Muscle of leg (tissue), 16 donors: Measurements from ENCODE around the gene IGFL2. TPM values are rescaled to one million over a fixed set of nuclear protein-coding genes. Genes with fewer than 3 reads are reported as not detected.
"Not testable (repeated sequence)": the region's sequence is repeated elsewhere in the genome, so short reads cannot be mapped to it uniquely, and the experiment has no call there.

Experiments used
- DNase-seq: peaks from one replicate; pipeline ENCODE4 v3.0.0; 2013
- H3K27ac ChIP-seq: one replicate; pipeline ENCODE4 v1.5.1; 2013; ENCODE audit warnings: mild to moderate bottlenecking, low read length, control low read depth
- H3K27me3 ChIP-seq: one replicate; pipeline ENCODE4 v1.6.1; 2013; ENCODE audit warnings: low read length; ENCODE audit not compliant: control insufficient read depth, insufficient read depth
- H3K36me3 ChIP-seq: one replicate; pipeline ENCODE4 v1.6.1; 2013; ENCODE audit warnings: low read length; ENCODE audit not compliant: control insufficient read depth, insufficient read depth
- H3K4me1 ChIP-seq: one replicate; pipeline ENCODE4 v1.6.1; 2013; ENCODE audit warnings: low read length; ENCODE audit not compliant: control insufficient read depth, insufficient read depth
- H3K4me3 ChIP-seq: one replicate; pipeline ENCODE4 v1.5.1; 2013; ENCODE audit warnings: low read length, control low read depth
- H3K9me3 ChIP-seq: replicated peaks from 2 replicates; pipeline ENCODE4 v1.6.1; 2013; ENCODE audit warnings: low read depth, low read length; ENCODE audit not compliant: control insufficient read depth
- WGBS: methylation state at CpG from one replicate; pipeline ENCODE4 v1.1.5; 2013; ENCODE audit warnings: missing lambda C conversion rate; ENCODE audit not compliant: insufficient coverage; 5-methylcytosine and 5-hydroxymethylcytosine counted together
- long read RNA-seq, 11 donors: transcript quantifications; one replicate each; lab custom pipeline, GENCODE V29; 2026
- polyA plus RNA-seq, 8 donors: library from polyadenylated mRNA; unstranded; fragments of 120-200 nt; gene quantifications; one replicate each; pipeline versions ENCODE4 v1.2.1 to v1.2.3, GENCODE V29; 2013; ENCODE audit warnings: inconsistent platforms in 1 of 8, low replicate concordance in 1 of 8; ENCODE audit not compliant: insufficient read length in 8 of 8, insufficient read depth in 1 of 8
- total RNA-seq: library from RNA; stranded (reverse); fragments of 120-200 nt; gene quantifications from one replicate; pipeline ENCODE4 v1.2.4, GENCODE V29; 2013

IGFL2 gene
- 0.09 TPM for total RNA-seq
- polyA plus RNA-seq, result 10 to 100 TPM in 1 of 8 donors, under 1 TPM in 2, not detected in 5; 0.15 to 11.4 (median 0.51) TPM
- long read RNA-seq, donor 1, result 0 reads
- long read RNA-seq, donor 2, result 0 reads
- long read RNA-seq, donor 3, result 0 reads
- long read RNA-seq, donor 4, result 0 reads
- long read RNA-seq, donor 5, result 0 reads
- long read RNA-seq, donor 6, result 0 reads
- long read RNA-seq, donor 7, result 0 reads
- long read RNA-seq, donor 8, result 0 reads
- long read RNA-seq, donor 9, result 0 reads
- long read RNA-seq, donor 10, result 0 reads
- long read RNA-seq, donor 11, result 0 reads

- DNase-seq, result no peak
- H3K4me1 ChIP-seq, result no peaks in the 10 kb centered on the region
- no peak within 1 kb of the TSS for H3K27ac ChIP-seq
- H3K27me3 ChIP-seq, result peaks cover 9% of the 10 kb centered on the region
- H3K36me3 ChIP-seq, result no peaks in the 10 kb centered on the region
- no peaks in the 10 kb centered on the region for H3K9me3 ChIP-seq
- H3K4me3 ChIP-seq, result no peak within 1 kb of the TSS
- WGBS, result 77% methylated on average over 5 of the region's 6 CpGs
Observed at GRCh38 chr19:46147791-46148288, at the start of gene IGFL2. TSS of gene IGFL2 (plus strand) at chr19:46148238. CDS start at chr19:46148279, 41 bp downstream.

- no peaks in the 10 kb centered on the region for H3K4me1 ChIP-seq
- no peaks in the 10 kb centered on the region for H3K9me3 ChIP-seq
- WGBS, result 80% methylated on average over 1 of the region's 1 CpG
- H3K27ac ChIP-seq, result no peak overlapping the region
- no peak overlapping the region for H3K4me3 ChIP-seq
- H3K36me3 ChIP-seq, result no peaks in the 10 kb centered on the region
- peaks cover 5% of the 10 kb centered on the region for H3K27me3 ChIP-seq
- DNase-seq, result no peak
Observed at GRCh38 chr19:46100344-46100743, 47.7 kb upstream of the IGFL2 start.

- Histone ChIP-seq H3K27me3 (peaks cover 5% of the 10 kb centered on the region), H3K4me3 (no peak overlapping the region), H3K9me3 (no peaks in the 10 kb centered on the region), H3K4me1 (no peaks in the 10 kb centered on the region), H3K27ac (no peak overlapping the region), H3K36me3 (no peaks in the 10 kb centered on the region)
- DNase-seq, result no peak
- WGBS, result 31% methylated on average over 4 of the region's 6 CpGs
Observed at GRCh38 chr19:46101293-46101692, 46.7 kb upstream of the IGFL2 start.

- not testable (repeated sequence) for H3K4me3 ChIP-seq, H3K27me3 ChIP-seq, H3K4me1 ChIP-seq, DNase-seq, H3K9me3 ChIP-seq, H3K27ac ChIP-seq, H3K36me3 ChIP-seq
- WGBS, result 76% methylated on average over 5 of the region's 7 CpGs
Observed at GRCh38 chr19:46102333-46102732, 45.7 kb upstream of the IGFL2 start.

GRCh38 chr19:46107371-46107770, 40.7 kb upstream of the IGFL2 start:
- Histone ChIP-seq H3K27ac (no peak overlapping the region), H3K27me3 (peaks cover 2% of the 10 kb centered on the region), H3K36me3 (no peaks in the 10 kb centered on the region), H3K9me3 (no peaks in the 10 kb centered on the region), H3K4me3 (no peak overlapping the region), H3K4me1 (no peaks in the 10 kb centered on the region)
- WGBS, result 69% methylated on average over 6 of the region's 6 CpGs
- DNase-seq, result no peak

- H3K27me3 ChIP-seq, result peaks cover 3% of the 10 kb centered on the region
- H3K4me1 ChIP-seq, result no peaks in the 10 kb centered on the region
- no peaks in the 10 kb centered on the region for H3K36me3 ChIP-seq
- WGBS, result 48% methylated on average over 5 of the region's 6 CpGs
- no peaks in the 10 kb centered on the region for H3K9me3 ChIP-seq
- no peak overlapping the region for H3K4me3 ChIP-seq
- DNase-seq, result no peak
- no peak overlapping the region for H3K27ac ChIP-seq
Observed at GRCh38 chr19:46109876-46110275, 38.2 kb upstream of the IGFL2 start.

- Histone ChIP-seq H3K27ac (no peak overlapping the region), H3K9me3 (no peaks in the 10 kb centered on the region), H3K4me1 (no peaks in the 10 kb centered on the region), H3K4me3 (no peak overlapping the region), H3K27me3 (peaks cover 3% of the 10 kb centered on the region), H3K36me3 (no peaks in the 10 kb centered on the region)
- no peak for DNase-seq
- no CpG with 5 or more reads among the region's 3 CpGs for WGBS
Observed at GRCh38 chr19:46111376-46111775, 36.7 kb upstream of the IGFL2 start.

GRCh38 chr19:46112527-46112926, 35.5 kb upstream of the IGFL2 start:
- peaks cover 3% of the 10 kb centered on the region for H3K27me3 ChIP-seq
- WGBS, result 70% methylated on average over 1 of the region's 2 CpGs
- no peak overlapping the region for H3K27ac ChIP-seq
- no peak for DNase-seq
- H3K9me3 ChIP-seq, result no peaks in the 10 kb centered on the region
- H3K36me3 ChIP-seq, result no peaks in the 10 kb centered on the region
- H3K4me1 ChIP-seq, result no peaks in the 10 kb centered on the region
- H3K4me3 ChIP-seq, result no peak overlapping the region

GRCh38 chr19:46113726-46114125, 34.3 kb upstream of the IGFL2 start:
- Histone ChIP-seq H3K27ac (no peak overlapping the region), H3K4me3 (no peak overlapping the region), H3K4me1 (no peaks in the 10 kb centered on the region), H3K27me3 (peaks cover 3% of the 10 kb centered on the region), H3K9me3 (no peaks in the 10 kb centered on the region), H3K36me3 (no peaks in the 10 kb centered on the region)
- DNase-seq, result no peak
- WGBS, result no CpG with 5 or more reads among the region's 1 CpG

GRCh38 chr19:46115396-46116106, 32.5 kb upstream of the IGFL2 start:
- no peaks in the 10 kb centered on the region for H3K9me3 ChIP-seq
- no peaks in the 10 kb centered on the region for H3K36me3 ChIP-seq
- DNase-seq, result peak; percentile 5
- no peaks in the 10 kb centered on the region for H3K4me1 ChIP-seq
- peaks cover 3% of the 10 kb centered on the region for H3K27me3 ChIP-seq
- no peak overlapping the region for H3K4me3 ChIP-seq
- 100% methylated on average over 1 of the region's 9 CpGs for WGBS
- H3K27ac ChIP-seq, result no peak overlapping the region
